DMS53 treated with DMSO at 0.1 percent for 48 hours (cell line): Measurements from ENCODE around the gene ADRA2B.
"Not testable (repeated sequence)": the region's sequence is repeated elsewhere in the genome, so short reads cannot be mapped to it uniquely, and the experiment has no call there.

Experiments
- DNase-seq: peaks from one replicate; lab custom pipeline; 2025; ENCODE audit not compliant: unreplicated experiment; lab: John Stamatoyannopoulos, UW

The ADRA2B gene

DNA sequence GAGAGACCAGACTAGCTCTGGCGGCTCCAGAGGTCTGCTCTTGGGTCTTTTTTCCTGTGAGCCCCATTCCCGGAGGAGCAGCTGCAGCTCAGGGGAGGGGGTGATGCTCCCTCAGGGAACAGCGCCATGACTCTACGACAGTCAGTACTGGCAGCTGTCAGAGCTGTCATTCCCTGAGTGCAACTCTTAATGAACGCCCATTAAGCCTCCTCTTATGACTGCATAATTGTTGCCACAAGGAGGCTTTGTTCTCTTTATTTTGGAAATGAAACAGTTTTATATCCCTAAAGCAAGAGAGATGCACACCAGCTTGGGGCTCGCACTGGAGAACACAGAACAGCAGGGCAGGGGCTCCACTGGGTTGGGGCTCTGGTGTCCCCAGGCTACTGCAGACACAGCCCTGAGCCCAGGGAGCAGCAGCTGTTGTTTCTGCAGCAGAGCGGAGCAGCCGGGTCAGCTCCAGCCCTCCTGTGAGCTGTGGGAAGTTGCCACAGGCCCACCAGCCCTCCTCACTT, 44.3 kb downstream of the ADRA2B start:
- DNase-seq: not testable (repeated sequence)

DNA sequence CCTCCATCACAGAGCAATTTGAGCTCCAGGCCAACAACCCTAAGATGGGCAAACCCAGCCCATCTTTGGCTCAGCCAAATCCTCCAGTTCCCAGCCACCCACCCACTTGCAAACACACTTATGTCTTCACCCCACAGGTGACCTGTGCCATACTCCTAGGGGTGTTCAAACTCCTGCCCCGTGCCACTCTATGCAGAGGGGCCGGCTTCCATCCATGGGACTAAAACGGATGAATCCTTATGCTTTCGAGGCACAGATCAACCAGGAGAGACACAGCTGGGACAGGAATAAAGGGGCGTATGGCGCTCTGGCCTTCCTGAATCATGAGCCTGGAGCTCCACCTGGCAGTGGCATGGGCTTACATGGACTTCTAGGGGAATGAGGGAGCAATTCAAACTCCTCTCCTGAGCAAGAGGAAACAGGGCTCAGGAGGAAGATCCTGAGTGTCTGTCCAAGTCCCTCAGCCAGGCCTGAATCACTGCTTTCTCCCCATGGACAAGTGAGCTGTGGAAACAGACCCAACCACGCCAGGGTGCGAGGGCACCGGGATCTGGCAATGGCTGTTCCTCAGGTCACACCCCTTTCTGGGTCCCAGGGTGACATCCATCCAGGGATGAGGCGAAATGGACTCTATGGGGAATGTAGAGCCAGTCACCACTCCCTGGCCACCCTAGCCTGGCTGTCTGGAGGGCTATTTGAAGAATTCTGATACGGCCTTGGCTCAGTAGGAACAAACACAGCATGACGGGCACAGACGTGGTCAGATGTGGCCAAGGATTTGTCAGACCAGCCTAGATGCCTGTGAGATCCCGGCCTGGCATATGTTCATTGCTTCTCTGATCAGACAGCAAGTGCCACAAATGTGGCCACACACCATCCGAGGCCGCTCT, 45.0 kb downstream of the ADRA2B start:
- not testable (repeated sequence) for DNase-seq

DNA sequence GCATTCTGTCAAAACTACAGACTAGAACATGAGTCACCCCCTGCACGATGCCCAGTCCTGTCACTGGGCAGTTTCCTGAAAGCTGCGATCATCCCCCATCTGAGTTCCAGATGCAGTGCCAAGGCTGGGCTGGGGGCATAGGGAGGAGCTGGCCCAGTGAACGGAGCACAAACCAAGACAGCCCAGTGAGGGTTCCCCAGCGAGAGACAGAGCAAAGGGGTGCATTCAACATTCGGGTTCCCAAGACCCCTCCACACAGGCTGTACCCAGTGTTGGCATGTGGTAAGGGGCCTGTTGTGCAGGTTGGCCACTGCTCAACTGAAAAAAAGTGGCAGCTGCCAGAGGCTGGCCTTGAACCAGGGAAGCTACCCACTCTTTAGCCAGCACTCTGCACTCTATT, 46.0 kb downstream of the ADRA2B start:
- not testable (repeated sequence) for DNase-seq

DNA sequence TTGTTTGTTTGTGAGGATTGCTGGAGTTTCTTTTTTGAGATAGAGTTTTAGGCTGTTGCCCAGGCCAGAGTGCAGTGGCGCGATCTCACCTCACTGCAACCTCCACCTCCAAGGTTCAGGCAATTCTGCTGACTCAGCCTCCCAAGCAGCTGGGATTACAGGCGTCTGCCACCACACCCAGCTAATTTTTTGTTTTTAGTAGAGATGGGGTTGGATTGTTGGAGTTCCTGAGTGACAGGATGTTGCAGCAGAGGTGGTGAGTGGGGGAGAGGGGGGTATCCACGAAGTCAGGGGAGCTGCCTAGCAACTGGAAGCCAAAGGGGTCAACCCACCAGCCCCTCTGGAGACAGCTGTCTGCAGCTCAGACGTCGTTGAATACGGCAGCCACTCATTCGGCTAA, 46.5 kb downstream of the ADRA2B start:
- DNase-seq: not testable (repeated sequence)

DNA sequence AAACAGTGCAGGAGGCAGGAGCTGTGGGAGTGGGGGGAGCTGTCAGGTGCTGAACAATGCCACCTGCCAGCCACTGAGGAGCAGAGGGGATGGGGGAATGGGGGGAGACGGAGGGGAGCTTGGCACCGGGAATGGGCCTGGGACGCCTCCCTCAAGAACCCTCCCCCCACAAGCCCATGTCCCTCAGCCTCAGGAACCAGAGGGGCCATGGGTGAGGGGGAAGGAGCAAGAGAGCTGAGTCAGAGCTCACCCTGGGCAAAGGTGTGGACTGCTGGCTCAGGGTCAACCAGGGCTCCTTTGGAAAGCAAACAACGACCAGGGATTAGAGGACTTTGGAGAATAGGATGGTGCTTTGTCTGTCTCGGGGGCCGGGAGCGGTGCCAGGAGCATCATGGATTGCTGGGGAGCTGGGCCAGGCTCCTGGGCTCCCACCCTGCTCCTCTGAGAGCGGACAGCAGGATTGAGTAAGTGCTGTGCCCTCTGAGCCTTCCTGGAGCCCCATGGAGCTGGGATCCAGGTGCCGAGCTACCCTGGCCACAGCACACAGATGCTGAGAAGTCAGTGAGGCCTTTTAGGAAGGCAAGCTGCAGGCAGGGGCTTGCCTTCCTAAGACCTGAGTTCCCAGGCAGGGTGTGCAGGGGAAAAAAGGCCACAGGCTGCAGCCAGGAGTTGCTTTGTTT, 48.3 kb downstream of the ADRA2B start:
- DNase-seq: peak; percentile 50

DNA sequence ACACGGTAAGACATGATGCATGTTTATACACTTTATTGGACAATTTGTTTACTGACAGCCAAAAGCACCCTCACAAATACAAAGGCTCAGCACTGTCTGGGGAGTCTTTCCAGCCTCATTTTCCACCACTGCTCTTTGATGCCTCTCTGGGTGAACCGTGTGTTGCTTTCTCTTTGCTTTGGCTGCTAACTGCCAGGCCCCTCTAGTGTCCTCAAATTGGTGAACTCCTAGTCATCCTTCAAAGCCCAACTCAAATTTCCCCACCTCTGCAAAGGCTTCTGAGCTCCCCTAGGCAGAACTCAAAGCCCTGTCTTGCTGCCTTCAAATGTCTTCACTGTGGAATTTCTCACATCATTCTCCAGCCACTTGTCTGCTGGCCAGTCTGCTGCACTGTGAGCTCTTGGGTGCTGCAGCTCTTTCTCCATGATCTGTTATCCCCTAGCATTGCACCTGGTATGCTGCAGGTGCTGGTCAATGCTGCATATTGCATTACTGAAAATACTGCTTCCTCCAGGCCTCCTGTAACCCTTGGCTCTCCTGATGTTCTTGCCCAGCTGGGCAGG, 49.2 kb downstream of the ADRA2B start:
- not testable (repeated sequence) for DNase-seq

DNA sequence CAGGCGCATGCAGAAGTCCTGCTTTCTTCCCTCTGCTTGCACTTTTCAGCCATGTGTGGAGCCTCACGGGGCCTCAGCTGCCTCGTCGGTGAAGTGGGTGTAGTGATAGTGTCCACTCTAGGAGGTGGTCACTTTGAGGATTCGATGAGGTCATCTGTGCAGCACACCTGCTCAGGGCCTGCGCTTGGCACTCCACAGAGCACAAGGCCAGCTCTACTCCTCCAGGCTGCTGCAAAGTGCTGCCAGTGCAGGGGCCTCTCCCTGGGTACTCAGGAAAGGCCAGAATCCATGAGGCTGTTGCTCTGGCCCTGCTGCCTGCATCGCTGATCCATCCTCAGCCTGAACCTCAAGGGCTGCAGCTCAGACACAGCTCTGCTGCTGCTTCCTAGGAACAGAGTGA, 49.9 kb downstream of the ADRA2B start:
- not testable (repeated sequence) for DNase-seq

DNA sequence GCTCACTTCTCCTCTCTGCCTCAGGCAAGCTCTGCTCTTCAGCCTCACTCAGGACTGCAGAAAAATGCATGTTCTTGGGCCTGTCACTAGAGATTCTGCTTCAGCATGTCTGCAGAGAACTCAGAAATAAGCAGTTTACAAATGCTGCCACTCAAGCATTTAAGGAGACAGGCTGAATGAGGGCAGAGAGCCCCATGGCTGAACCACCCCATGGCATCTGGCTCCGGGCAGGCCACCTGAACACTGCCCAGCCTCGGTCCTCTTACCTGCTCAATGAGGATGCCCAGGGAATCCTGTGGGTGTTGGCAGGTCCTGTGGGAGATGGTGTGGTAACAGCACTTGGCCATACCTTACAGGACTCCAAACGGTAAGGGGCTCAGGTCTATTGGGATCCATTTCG, 50.4 kb downstream of the ADRA2B start:
- DNase-seq: not testable (repeated sequence)

DNA sequence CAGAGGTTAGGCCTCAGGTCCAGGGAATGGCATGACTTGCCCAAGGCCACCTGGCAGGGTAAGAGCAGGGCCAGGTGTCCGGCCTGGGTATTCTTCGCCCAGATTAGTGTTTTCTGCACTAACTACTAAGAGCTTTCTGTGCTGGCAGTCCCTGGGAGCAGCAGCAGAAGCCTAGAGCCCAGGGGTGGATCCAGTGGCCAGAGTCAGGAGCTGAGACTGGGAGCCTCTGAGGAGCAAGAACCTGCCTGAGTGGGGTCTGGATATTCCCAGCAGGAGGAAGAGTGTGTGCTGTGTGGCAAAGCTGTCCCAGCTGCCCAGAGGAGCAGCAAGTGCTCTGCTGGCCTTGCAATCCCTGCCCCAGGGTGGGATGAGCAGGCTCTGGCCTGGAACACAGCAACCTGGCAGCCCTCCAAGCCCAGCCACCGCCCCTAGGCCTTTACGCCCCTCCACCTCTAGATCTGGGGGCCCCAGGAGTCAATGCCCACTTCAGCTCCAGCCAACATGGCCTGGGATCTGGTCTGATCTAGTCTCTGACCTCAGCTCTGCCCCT, 50.9 kb downstream of the ADRA2B start:
- no peak for DNase-seq

DNA sequence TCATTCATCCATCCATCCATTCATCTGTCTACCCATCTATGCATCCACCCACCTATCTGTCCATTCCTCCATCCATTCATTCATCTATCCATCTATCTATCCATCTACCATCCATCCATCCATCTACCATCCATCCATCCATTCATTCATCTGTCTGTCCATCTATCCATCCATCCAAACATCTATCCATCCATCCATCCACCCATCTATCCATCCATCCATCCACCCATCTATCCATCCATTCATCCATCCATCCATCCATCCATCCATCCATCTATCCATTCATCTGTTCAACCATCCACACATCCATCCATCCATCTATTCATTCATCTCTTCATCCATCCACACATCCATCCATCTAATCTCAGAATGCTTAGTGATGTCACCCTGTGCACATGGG, 51.6 kb downstream of the ADRA2B start:
- DNase-seq: not testable (repeated sequence)

DNA sequence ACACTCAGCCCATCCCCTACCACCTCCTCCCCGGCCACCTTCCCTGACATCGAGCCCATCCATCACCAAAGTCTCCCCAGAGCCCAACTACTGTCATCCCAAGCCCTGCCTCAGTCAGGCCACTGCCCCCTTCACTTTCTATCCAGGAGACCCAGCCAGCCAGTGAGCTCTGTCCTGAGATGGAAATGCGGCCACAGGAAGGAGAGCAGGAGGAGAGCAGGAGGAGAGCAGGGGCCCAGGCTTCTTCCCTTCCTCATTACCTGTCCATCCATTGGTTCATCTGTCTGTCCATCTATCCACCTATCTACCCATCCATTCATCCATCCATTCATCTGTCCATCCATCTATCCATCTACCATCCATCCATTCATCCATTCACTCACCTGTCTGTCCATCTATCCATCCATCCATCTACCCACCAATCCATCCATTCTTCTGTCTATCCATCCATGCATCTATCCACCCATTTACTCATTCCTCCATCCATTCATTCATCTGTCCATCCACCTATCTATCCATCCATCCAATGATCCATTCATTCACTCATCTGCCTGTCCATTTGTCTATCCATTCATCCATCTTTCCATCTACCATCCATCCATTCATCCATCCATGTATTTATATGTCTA, 52.2 kb downstream of the ADRA2B start:
- not testable (repeated sequence) for DNase-seq

DNA sequence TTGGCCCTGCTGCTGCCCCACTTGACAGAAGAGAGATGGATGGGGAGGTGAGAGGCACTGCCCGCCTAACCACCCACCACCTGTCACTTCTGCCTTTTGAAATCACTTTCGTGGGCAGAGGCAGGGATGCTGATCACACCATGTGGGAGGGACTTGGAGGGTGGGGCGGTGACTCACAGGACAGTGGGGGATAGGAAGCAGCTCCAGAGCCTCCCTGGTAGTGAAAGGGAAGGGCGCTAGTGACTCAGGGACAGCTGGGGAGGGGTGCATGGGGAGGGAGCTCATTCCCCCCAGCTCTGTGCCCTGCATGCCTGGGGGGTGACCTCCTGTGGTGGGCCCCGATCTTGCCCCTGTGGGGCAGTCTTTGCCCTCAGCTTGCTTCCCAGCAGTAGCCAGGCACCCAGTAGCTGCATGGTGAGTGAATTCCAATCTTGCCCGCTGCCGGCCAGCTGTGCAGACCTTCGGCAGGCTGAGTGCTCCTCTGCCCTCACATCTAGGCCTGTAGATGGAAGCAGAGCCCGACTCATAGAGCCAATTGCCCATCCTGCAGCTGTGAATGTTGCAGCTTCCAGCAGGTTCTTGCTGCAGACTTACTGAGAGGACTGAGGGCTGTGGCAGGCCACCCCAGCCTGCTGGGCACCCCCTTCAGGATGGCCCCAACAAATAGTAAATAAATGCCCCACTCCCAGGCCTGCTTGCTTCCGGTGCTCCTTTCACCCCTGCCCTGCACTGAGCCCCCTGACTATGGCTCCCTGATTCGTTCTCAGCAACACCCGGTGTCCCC, 53.1 kb downstream of the ADRA2B start:
- DNase-seq: not testable (repeated sequence)
